CD4-positive, alpha-beta memory T cell (primary cell): ENCODE measurements around the gene RWDD3. TPM values are rescaled to one million over a fixed set of nuclear protein-coding genes. Genes with fewer than 3 reads are reported as not detected.

ENCODE experiments used
- CTCF ChIA-PET: fragments of 350-600 bp; sonication (Branson Sonifier 250); formaldehyde crosslinking; loops from one replicate; lab custom pipeline; 2021; ENCODE audit warnings: inconsistent platforms; ENCODE audit not compliant: partially characterized antibody; lab: Charles Lee
- POLR2A ChIA-PET: fragments of 350-600 bp; sonication (Branson Sonifier 250); formaldehyde crosslinking; loops from one replicate; lab custom pipeline; 2021; ENCODE audit not compliant: partially characterized antibody; lab: Charles Lee
- DNase-seq, 5 donors: peaks; one replicate each; pipeline versions ENCODE4 v3.0.0 to v3.0.0-alpha.2; 2020 to 2022; ENCODE audit warnings: mixed read lengths in 1 of 5
- H3K27ac ChIP-seq: one replicate; pipeline ENCODE4 v1.7.0; 2013; ENCODE audit warnings: low read depth, low read length
- H3K27me3 ChIP-seq: 2 replicates; pipeline ENCODE4 v1.7.0; 2013; ENCODE audit warnings: mild to moderate bottlenecking, low read length, moderate library complexity; ENCODE audit not compliant: insufficient read depth
- H3K36me3 ChIP-seq: 2 replicates; pipeline ENCODE4 v1.7.0; 2013; ENCODE audit warnings: mild to moderate bottlenecking, low read length, moderate library complexity; ENCODE audit not compliant: insufficient read depth
- H3K4me1 ChIP-seq: 2 replicates; pipeline ENCODE4 v1.7.0; 2013; ENCODE audit warnings: mild to moderate bottlenecking, low read length, moderate library complexity; ENCODE audit not compliant: insufficient read depth
- H3K4me3 ChIP-seq, 2 donors: one replicate each; pipeline ENCODE4 v1.7.0; 2013; ENCODE audit warnings: low read length in 2 of 2, mild to moderate bottlenecking in 1 of 2
- H3K9me3 ChIP-seq, 2 donors: one replicate each; pipeline ENCODE4 v1.7.0; 2013; ENCODE audit warnings: low read length in 2 of 2, control low read depth in 1 of 2; ENCODE audit not compliant: control insufficient read depth in 1 of 2
- H3K27ac Mint-ChIP-seq, 7 donors: one replicate each; pipeline ENCODE4 v1.8.0; 2020 to 2021; ENCODE audit warnings: mixed read lengths in 7 of 7, mild to moderate bottlenecking in 6 of 7, inconsistent platforms in 3 of 7, moderate library complexity in 3 of 7
- H3K27me3 Mint-ChIP-seq, 2 donors: one replicate each; pipeline ENCODE4 v1.8.0; 2020 to 2021; ENCODE audit warnings: mixed read lengths in 2 of 2
- H3K36me3 Mint-ChIP-seq, 2 donors: one replicate each; pipeline ENCODE4 v1.8.0; 2020 to 2021; ENCODE audit warnings: mixed read lengths in 2 of 2, inconsistent platforms in 1 of 2, mild to moderate bottlenecking in 1 of 2
- H3K4me1 Mint-ChIP-seq, 4 donors: one replicate each; pipeline ENCODE4 v1.8.0; 2020 to 2021; ENCODE audit warnings: mixed read lengths in 4 of 4, mild to moderate bottlenecking in 1 of 4
- H3K4me3 Mint-ChIP-seq, 8 donors: one replicate each; pipeline ENCODE4 v1.8.0; 2020 to 2021; ENCODE audit warnings: mixed read lengths in 8 of 8, mild to moderate bottlenecking in 7 of 8, moderate library complexity in 6 of 8, inconsistent platforms in 3 of 8
- H3K9me3 Mint-ChIP-seq, 8 donors: one replicate each; pipeline ENCODE4 v1.8.0; 2020 to 2021; ENCODE audit warnings: mixed read lengths in 8 of 8, mild to moderate bottlenecking in 5 of 8, inconsistent platforms in 3 of 8, moderate library complexity in 1 of 8
- intact Hi-C: fragments of 100-400 bp; cut with micrococcal nuclease; formaldehyde crosslinking; loops from one replicate; pipeline ENCODE4 v1.15.1; 2023
- polyA plus RNA-seq, 2 donors: library from polyadenylated mRNA; unstranded; fragments of 300-500 nt; fragmentation: Illumina TruSeq; gene quantifications; one replicate each; pipeline ENCODE4 v1.2.3, GENCODE V29; 2021
- total RNA-seq, 2 experiments: library from RNA; stranded (reverse); gene quantifications; one replicate each; pipeline ENCODE4 v1.2.3, GENCODE V29; 2021

The RWDD3 gene
- total and polyA plus RNA-seq, 4 experiments from 2014 or later = 22.5 to 61.2 (median 28.4) TPM

- CTCF ChIA-PET = no interaction called here
Measured at GRCh38 chr1:95203908-95204437, 30.0 kb upstream of the RWDD3 start.

GRCh38 chr1:95206514-95206913 is 27.5 kb upstream of the RWDD3 start:
- H3K36me3 ChIP-seq = no peaks in the 10 kb centered on the region
- DNase-seq = no peak
- Mint-ChIP-seq H3K4me3 (no peak overlapping the region), H3K36me3 (no peaks in the 10 kb centered on the region), H3K9me3 (peaks cover 0 to 6% (median 0%) of the 10 kb centered on the region in 8 donors), H3K27ac (no peak overlapping the region), H3K27me3 (peaks cover 3 to 6% of the 10 kb centered on the region in 2 donors), H3K4me1 (no peaks in the 10 kb centered on the region)
- H3K27me3 ChIP-seq = no peaks in the 10 kb centered on the region
- ChIA-PET CTCF (no interaction called here), POLR2A (no interaction called here)
- no peaks in the 10 kb centered on the region for H3K9me3 ChIP-seq
- H3K4me1 ChIP-seq = no peaks in the 10 kb centered on the region
- no peak overlapping the region for H3K27ac ChIP-seq
- no peak overlapping the region for H3K4me3 ChIP-seq
- intact Hi-C loops = no loop called here

More at GRCh38 chr1:95203908-95204437, 30.0 kb upstream of the RWDD3 start:
- Histone ChIP-seq H3K4me3 (no peak overlapping the region), H3K9me3 (no peaks in the 10 kb centered on the region), H3K27ac (no peak overlapping the region), H3K27me3 (no peaks in the 10 kb centered on the region), H3K36me3 (no peaks in the 10 kb centered on the region), H3K4me1 (no peaks in the 10 kb centered on the region)
- Mint-ChIP-seq H3K36me3 (no peaks in the 10 kb centered on the region), H3K27ac (no peak overlapping the region), H3K4me1 (no peaks in the 10 kb centered on the region), H3K4me3 (no peak overlapping the region), H3K9me3 (peaks cover 0 to 2% (median 0%) of the 10 kb centered on the region in 8 donors), H3K27me3 (peaks cover 6% of the 10 kb centered on the region in 2 donors)
- intact Hi-C loops = no loop called here
- POLR2A ChIA-PET = no interaction called here
- no peak for DNase-seq

- no peaks in the 10 kb centered on the region for H3K4me1 Mint-ChIP-seq
- H3K9me3 ChIP-seq = no peaks in the 10 kb centered on the region
- POLR2A ChIA-PET = no interaction called here
- no peak for DNase-seq
- H3K27ac Mint-ChIP-seq = peak overlapping the region in 1 of 7 donors; percentile 13
- no peak overlapping the region for H3K4me3 ChIP-seq
- no peaks in the 10 kb centered on the region for H3K4me1 ChIP-seq
- no peak overlapping the region for H3K4me3 Mint-ChIP-seq
- H3K36me3 Mint-ChIP-seq = no peaks in the 10 kb centered on the region
- intact Hi-C loops = no loop called here
- H3K27me3 Mint-ChIP-seq = peaks cover 3 to 6% of the 10 kb centered on the region in 2 donors
- H3K27ac ChIP-seq = no peak overlapping the region
- H3K27me3 ChIP-seq = no peaks in the 10 kb centered on the region
- H3K9me3 Mint-ChIP-seq = peaks cover 0 to 7% (median 0%) of the 10 kb centered on the region in 8 donors
- H3K36me3 ChIP-seq = no peaks in the 10 kb centered on the region
- CTCF ChIA-PET = no interaction called here
Measured at GRCh38 chr1:95207223-95207935, 26.6 kb upstream of the RWDD3 start.

GRCh38 chr1:95208876-95209275 is 25.1 kb upstream of the RWDD3 start:
- no peak overlapping the region for H3K4me3 Mint-ChIP-seq
- H3K9me3 Mint-ChIP-seq = peaks cover 0 to 9% (median 0%) of the 10 kb centered on the region in 8 donors
- Histone ChIP-seq H3K4me1 (no peaks in the 10 kb centered on the region), H3K4me3 (no peak overlapping the region), H3K9me3 (no peaks in the 10 kb centered on the region), H3K27ac (no peak overlapping the region), H3K36me3 (no peaks in the 10 kb centered on the region), H3K27me3 (no peaks in the 10 kb centered on the region)
- H3K27me3 Mint-ChIP-seq = peaks cover 0 to 7% of the 10 kb centered on the region in 2 donors
- H3K36me3 Mint-ChIP-seq = no peaks in the 10 kb centered on the region
- intact Hi-C loops = no loop called here
- H3K27ac Mint-ChIP-seq = no peak overlapping the region
- no peaks in the 10 kb centered on the region for H3K4me1 Mint-ChIP-seq
- DNase-seq = no peak
- POLR2A ChIA-PET = no interaction called here
- CTCF ChIA-PET = no interaction called here

GRCh38 chr1:95209291-95209690 is 24.7 kb upstream of the RWDD3 start:
- H3K4me3 ChIP-seq = no peak overlapping the region
- Mint-ChIP-seq H3K9me3 (peaks cover 0 to 9% (median 0%) of the 10 kb centered on the region in 8 donors), H3K27ac (no peak overlapping the region), H3K36me3 (no peaks in the 10 kb centered on the region), H3K27me3 (peaks cover 0 to 7% of the 10 kb centered on the region in 2 donors), H3K4me1 (no peaks in the 10 kb centered on the region), H3K4me3 (no peak overlapping the region)
- POLR2A ChIA-PET = no interaction called here
- H3K9me3 ChIP-seq = no peaks in the 10 kb centered on the region
- no peaks in the 10 kb centered on the region for H3K4me1 ChIP-seq
- H3K27me3 ChIP-seq = no peaks in the 10 kb centered on the region
- no peaks in the 10 kb centered on the region for H3K36me3 ChIP-seq
- intact Hi-C loops = no loop called here
- CTCF ChIA-PET = interaction anchor here (1.0 kb wide), 1 partner anchor 24 kb away, joined by 3 read pairs; no protein-coding TSS in a partner anchor
- no peak overlapping the region for H3K27ac ChIP-seq
- DNase-seq = no peak

- H3K36me3 Mint-ChIP-seq = peaks cover 0 to 4% of the 10 kb centered on the region in 2 donors
- no peaks in the 10 kb centered on the region for H3K9me3 ChIP-seq
- peak overlapping the region in 4 of 8 donors; percentile 3 to 42 (median 33) for H3K4me3 Mint-ChIP-seq
- peak in 3 of 5 donors; percentile 6 to 32 (median 8) for DNase-seq
- H3K4me1 ChIP-seq = peaks cover 13% of the 10 kb centered on the region
- H3K27ac ChIP-seq = no peak overlapping the region
- H3K9me3 Mint-ChIP-seq = peaks cover 0 to 8% (median 2%) of the 10 kb centered on the region in 8 donors
- H3K36me3 ChIP-seq = no peaks in the 10 kb centered on the region
- POLR2A ChIA-PET = interaction anchor here (0.8 to 1.1 kb wide), 2 partner anchors 18 to 144 kb away, joined by 3 to 5 read pairs; partner anchors contain the start of genes ALG14 and RWDD3
- peaks cover 25 to 26% of the 10 kb centered on the region in 2 donors for H3K27me3 Mint-ChIP-seq
- H3K27me3 ChIP-seq = no peaks in the 10 kb centered on the region
- peak overlapping the region in 4 of 7 donors; percentile 25 to 65 (median 56) for H3K27ac Mint-ChIP-seq
- CTCF ChIA-PET = interaction anchor here (1.0 to 1.2 kb wide), 3 partner anchors 17 to 143 kb away, joined by 3 to 4 read pairs (median 3); partner anchors contain the start of genes ALG14 and RWDD3
- H3K4me1 Mint-ChIP-seq = peaks cover 3 to 11% (median 7%) of the 10 kb centered on the region in 4 donors
- no peak overlapping the region for H3K4me3 ChIP-seq
- intact Hi-C loops = no loop called here
Measured at GRCh38 chr1:95216292-95216990, 17.6 kb upstream of the RWDD3 start.

- Mint-ChIP-seq H3K27ac (no peak overlapping the region), H3K4me1 (peaks cover 3 to 11% (median 7%) of the 10 kb centered on the region in 4 donors)
- POLR2A ChIA-PET = no interaction called here
Measured at GRCh38 chr1:95217371-95217770, 16.6 kb upstream of the RWDD3 start.

More at GRCh38 chr1:95217371-95217770, 16.6 kb upstream of the RWDD3 start:
- Histone ChIP-seq H3K4me3 (no peak overlapping the region), H3K4me1 (peaks cover 13% of the 10 kb centered on the region), H3K9me3 (no peaks in the 10 kb centered on the region), H3K27ac (no peak overlapping the region), H3K27me3 (no peaks in the 10 kb centered on the region), H3K36me3 (no peaks in the 10 kb centered on the region)
- Mint-ChIP-seq H3K36me3 (peaks cover 0 to 4% of the 10 kb centered on the region in 2 donors), H3K4me3 (peak overlapping the region in 1 of 8 donors; percentile 18), H3K9me3 (peaks cover 0 to 6% (median 2%) of the 10 kb centered on the region in 8 donors), H3K27me3 (peaks cover 26% of the 10 kb centered on the region in 2 donors)
- no peak for DNase-seq
- CTCF ChIA-PET = interaction anchor here (1.0 kb wide), 1 partner anchor 144 kb away, joined by 3 read pairs; the partner anchor contains the start of gene ALG14
- intact Hi-C loops = no loop called here
